Lower lobe of right lung (tissue), 2 donors: ENCODE measurements around the gene SLC30A1. TPM values are rescaled to one million over a fixed set of nuclear protein-coding genes. Genes with fewer than 3 reads are reported as not detected.
A peak's percentile ranks its signal among the peaks of the same experiment; 100 is the strongest.

Experiments used
- ATAC-seq, 2 donors: fragments of 200-7000 bp; cut with Tn5 transposase; one replicate each; pipeline ENCODE4 v1.9.1; 2020 to 2022; ENCODE audit warnings: mild to moderate bottlenecking in 2 of 2, moderate library complexity in 2 of 2
- DNase-seq: peaks from one replicate; pipeline ENCODE4 v3.0.0-alpha.2; 2020
- H3K27ac ChIP-seq: fragments of 200-600 bp; one replicate; pipeline ENCODE4 v1.8.0; 2022
- H3K27me3 ChIP-seq: fragments of 200-600 bp; one replicate; pipeline ENCODE4 v1.8.0; 2022; ENCODE audit warnings: low read depth
- H3K36me3 ChIP-seq: fragments of 200-600 bp; one replicate; pipeline ENCODE4 v1.8.0; 2022; ENCODE audit warnings: mild to moderate bottlenecking
- H3K4me1 ChIP-seq: fragments of 200-600 bp; one replicate; pipeline ENCODE4 v1.8.0; 2022
- H3K4me3 ChIP-seq: fragments of 200-600 bp; one replicate; pipeline ENCODE4 v1.8.0; 2022; ENCODE audit warnings: mild to moderate bottlenecking
- H3K9me3 ChIP-seq: fragments of 200-600 bp; one replicate; pipeline ENCODE4 v1.8.0; 2022
- intact Hi-C: fragments of 100-400 bp; cut with DNase I; formaldehyde crosslinking; loops from one replicate; pipeline ENCODE4 v1.11.0; 2022
- total RNA-seq: library from RNA; stranded (reverse); fragmentation: NEBNext Ultra II Directional; extraction: Animal tissue kit (Norgen Biotek cat#: 25700); gene quantifications from one replicate; pipeline ENCODE4 v1.2.1, GENCODE V29; 2021
- TF ChIP-seq, protein P1 (sequence below): fragments of 200-600 bp; IDR thresholded peaks from one replicate; pipeline ENCODE4 v1.8.0; 2022; ENCODE audit warnings: antibody characterized with exemption, mild to moderate bottlenecking
- donor health status: DM: no; HTN: yes; CAD: no; lungs with severe emphysema.

Gene SLC30A1
- total RNA-seq, 1 donor from 2014 or later = 14.8 TPM

DNA sequence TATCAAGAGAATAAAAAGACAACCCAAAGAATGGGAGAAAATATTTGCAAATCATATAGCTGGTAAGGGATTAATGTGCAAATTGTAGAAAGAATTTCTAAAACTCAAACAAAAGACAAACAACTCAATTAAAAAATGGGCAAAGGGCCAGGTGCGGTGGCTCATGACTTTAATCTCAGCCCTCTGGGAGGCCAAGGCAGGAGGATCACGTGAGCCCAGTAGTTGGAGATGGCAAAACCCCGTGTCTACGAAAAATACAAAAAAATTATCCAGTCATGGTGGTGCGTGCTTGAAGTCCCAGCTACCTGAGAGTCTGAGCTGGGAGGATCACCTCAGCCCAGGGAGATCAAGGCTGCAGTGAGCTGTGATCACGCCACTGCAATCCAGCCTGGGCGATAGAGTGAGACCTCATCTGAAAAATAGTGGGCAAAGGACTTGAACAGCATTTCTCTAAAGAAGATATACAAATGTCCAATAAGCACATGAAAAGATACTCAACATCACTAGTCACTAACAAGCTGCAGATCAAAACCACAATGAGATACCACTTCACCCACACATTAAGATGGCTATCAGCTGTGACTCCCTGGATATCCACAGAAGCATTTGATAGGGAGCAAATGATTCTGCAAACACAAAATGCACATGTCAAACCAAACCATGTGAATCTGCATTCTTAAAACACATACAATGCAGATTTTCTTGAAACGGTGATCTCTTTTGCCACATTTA, 20.9 kb downstream of the SLC30A1 start:
- H3K4me3 ChIP-seq = no peak overlapping the region
- H3K4me1 ChIP-seq = no peaks in the 10 kb centered on the region
- no peaks in the 10 kb centered on the region for H3K9me3 ChIP-seq
- no peak overlapping the region for H3K27ac ChIP-seq
- peaks cover 9% of the 10 kb centered on the region for H3K27me3 ChIP-seq
- H3K36me3 ChIP-seq = no peaks in the 10 kb centered on the region
- ATAC-seq (no peak), DNase-seq (no peak)
- intact Hi-C loops = no loop called here
- TF ChIP-seq, protein P1, sequence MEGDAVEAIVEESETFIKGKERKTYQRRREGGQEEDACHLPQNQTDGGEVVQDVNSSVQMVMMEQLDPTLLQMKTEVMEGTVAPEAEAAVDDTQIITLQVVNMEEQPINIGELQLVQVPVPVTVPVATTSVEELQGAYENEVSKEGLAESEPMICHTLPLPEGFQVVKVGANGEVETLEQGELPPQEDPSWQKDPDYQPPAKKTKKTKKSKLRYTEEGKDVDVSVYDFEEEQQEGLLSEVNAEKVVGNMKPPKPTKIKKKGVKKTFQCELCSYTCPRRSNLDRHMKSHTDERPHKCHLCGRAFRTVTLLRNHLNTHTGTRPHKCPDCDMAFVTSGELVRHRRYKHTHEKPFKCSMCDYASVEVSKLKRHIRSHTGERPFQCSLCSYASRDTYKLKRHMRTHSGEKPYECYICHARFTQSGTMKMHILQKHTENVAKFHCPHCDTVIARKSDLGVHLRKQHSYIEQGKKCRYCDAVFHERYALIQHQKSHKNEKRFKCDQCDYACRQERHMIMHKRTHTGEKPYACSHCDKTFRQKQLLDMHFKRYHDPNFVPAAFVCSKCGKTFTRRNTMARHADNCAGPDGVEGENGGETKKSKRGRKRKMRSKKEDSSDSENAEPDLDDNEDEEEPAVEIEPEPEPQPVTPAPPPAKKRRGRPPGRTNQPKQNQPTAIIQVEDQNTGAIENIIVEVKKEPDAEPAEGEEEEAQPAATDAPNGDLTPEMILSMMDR = no peak

DNA sequence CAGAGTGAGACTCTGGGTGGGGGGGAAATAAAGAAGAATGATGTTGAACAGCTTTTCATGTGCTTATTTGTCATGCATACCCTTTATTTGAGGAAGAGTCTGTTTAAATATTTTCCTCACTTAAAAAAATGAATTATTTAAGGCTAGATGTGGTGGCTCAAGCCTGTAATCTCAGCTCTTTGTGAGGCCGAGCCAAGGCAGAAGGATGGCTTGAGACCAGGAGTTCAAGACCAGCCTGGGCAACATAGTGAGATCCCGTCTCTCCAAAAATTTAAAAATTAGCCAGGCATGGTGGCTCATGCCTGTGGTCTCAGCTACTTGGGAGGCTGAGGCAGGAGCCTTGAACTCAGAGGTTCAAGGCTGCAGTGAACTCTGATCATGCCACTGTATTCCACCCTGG, 25.4 kb downstream of the SLC30A1 start:
- Histone ChIP-seq H3K27ac (no peak overlapping the region), H3K4me3 (no peak overlapping the region), H3K9me3 (no peaks in the 10 kb centered on the region), H3K27me3 (peaks cover 9% of the 10 kb centered on the region), H3K4me1 (no peaks in the 10 kb centered on the region), H3K36me3 (no peaks in the 10 kb centered on the region)
- no peak for ATAC-seq
- intact Hi-C loops = no loop called here
- TF ChIP-seq, protein P1 = no peak
- DNase-seq = no peak

DNA sequence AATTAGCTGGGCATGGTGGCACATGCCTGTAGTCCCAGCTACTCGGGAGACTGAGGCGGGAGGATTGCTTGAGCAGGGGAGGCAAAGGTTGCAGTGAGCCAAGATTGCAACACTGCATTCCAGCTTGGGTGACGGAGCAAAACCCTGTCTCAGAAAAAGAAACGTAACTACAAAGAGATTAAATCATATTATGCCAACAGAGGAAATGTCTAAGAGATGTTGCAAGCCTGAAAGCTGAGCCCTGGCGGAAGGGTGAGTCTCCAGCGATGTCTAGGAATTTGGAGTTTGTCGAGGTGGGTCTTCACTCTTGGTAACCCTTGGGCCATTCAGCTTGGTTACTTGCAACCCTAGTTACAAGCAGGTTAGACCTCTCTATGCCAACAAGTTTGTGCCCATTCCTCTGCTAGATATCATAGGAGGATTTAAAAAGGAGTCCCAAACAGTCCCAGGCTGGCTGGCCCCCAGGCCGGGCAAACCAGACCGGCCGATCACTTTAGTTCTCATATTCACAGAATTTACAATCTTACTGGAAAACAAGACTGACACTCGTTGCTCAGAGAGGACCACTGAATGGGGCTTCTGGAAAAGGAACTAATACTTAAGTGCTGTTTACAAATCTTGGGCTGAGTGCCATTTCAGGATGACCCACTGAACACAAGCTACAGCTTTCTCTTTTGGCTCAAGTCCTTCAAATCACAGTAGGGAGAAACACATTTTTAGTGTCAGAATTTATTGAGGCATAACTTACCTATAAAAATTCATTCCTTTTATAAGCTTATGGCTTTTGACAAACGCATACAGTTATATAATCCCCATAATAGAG, 27.1 kb downstream of the SLC30A1 start:
- no peaks in the 10 kb centered on the region for H3K9me3 ChIP-seq
- no peak overlapping the region for H3K27ac ChIP-seq
- H3K27me3 ChIP-seq = peaks cover 9% of the 10 kb centered on the region
- intact Hi-C loops = no loop called here
- H3K36me3 ChIP-seq = no peaks in the 10 kb centered on the region
- ATAC-seq (peak; percentile 37 to 63), DNase-seq (no peak)
- no peak overlapping the region for H3K4me3 ChIP-seq
- no peaks in the 10 kb centered on the region for H3K4me1 ChIP-seq
- TF ChIP-seq, protein P1 = no peak

DNA sequence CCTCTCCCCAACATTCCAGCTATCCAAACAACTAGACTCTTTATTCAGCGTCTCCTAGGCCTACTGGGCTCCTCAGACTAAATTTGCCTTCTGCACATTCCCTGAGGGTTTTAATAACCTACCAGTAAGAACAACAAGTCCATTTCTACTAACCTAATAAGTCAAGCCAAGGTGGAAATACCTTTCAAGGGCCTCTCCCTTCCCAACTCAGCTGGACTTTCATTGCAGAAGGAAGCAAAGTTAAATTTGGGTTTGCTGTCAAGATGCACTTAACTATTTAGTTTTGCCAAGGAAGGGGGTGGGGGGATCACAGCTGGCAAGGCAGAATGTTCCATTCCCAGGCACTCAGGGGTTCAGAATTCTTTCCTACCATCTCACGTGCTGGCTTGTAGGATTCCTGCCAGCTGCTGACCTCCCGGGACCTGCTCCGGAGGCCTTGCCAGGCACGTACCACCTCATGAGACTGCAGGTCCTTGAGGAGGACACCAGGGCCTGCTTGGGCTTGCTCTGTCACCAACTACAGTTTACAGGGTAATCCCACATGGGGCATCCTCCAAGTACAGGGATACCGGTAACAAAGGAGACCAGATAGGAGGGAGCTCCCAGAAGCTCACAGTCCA, 29.8 kb downstream of the SLC30A1 start:
- H3K27me3 ChIP-seq = no peaks in the 10 kb centered on the region
- DNase-seq (no peak), ATAC-seq (no peak)
- no peaks in the 10 kb centered on the region for H3K9me3 ChIP-seq
- TF ChIP-seq, protein P1 = no peak
- no peaks in the 10 kb centered on the region for H3K4me1 ChIP-seq
- no peak overlapping the region for H3K27ac ChIP-seq
- H3K36me3 ChIP-seq = no peaks in the 10 kb centered on the region
- no peak overlapping the region for H3K4me3 ChIP-seq
- intact Hi-C loops = no loop called here

DNA sequence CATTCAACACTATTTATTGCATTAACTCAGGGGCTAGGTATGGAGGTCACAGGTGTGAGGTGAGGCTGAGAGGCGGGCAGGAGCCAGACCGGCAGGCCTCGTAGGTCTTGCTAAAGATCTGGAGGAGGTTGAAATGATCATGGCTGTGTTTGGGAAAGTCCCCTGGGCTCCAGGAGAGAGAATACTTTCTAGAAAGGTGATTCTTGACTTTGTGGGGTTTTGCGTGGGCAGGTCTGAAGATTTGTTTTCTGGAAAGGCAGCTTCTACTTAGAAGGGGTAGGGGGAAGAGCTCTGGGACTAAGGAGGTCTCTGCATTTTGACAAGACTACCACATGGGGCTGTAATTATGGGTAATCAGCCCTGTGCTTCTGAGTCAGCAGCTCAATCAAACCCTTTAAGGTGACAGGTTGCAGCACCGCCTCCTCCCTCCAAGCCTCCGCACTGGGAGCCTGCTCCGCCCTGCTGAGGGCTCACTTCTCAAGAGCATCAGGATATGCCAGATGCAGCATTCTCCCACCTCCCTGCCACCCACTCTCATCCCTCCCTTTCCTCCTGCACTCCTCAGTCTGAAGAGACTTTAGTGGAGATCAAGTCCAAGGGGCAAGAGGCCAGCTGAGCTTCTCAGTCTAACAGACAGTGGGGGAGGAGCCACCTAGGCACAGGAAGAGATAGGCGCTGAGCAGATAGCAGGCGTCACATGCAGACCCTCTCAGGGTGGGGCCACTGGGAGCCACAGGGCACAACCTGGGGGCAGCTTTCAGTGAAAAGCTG, 30.5 kb downstream of the SLC30A1 start:
- Histone ChIP-seq H3K4me3 (no peak overlapping the region), H3K9me3 (no peaks in the 10 kb centered on the region), H3K27me3 (no peaks in the 10 kb centered on the region), H3K4me1 (no peaks in the 10 kb centered on the region), H3K36me3 (no peaks in the 10 kb centered on the region), H3K27ac (no peak overlapping the region)
- TF ChIP-seq, protein P1 = no peak
- peak in 1 of 2 donors; percentile 37 for ATAC-seq
- intact Hi-C loops = no loop called here
- DNase-seq = no peak
